ENCODE results near the gene ENAM.

The ENAM gene, protein sequence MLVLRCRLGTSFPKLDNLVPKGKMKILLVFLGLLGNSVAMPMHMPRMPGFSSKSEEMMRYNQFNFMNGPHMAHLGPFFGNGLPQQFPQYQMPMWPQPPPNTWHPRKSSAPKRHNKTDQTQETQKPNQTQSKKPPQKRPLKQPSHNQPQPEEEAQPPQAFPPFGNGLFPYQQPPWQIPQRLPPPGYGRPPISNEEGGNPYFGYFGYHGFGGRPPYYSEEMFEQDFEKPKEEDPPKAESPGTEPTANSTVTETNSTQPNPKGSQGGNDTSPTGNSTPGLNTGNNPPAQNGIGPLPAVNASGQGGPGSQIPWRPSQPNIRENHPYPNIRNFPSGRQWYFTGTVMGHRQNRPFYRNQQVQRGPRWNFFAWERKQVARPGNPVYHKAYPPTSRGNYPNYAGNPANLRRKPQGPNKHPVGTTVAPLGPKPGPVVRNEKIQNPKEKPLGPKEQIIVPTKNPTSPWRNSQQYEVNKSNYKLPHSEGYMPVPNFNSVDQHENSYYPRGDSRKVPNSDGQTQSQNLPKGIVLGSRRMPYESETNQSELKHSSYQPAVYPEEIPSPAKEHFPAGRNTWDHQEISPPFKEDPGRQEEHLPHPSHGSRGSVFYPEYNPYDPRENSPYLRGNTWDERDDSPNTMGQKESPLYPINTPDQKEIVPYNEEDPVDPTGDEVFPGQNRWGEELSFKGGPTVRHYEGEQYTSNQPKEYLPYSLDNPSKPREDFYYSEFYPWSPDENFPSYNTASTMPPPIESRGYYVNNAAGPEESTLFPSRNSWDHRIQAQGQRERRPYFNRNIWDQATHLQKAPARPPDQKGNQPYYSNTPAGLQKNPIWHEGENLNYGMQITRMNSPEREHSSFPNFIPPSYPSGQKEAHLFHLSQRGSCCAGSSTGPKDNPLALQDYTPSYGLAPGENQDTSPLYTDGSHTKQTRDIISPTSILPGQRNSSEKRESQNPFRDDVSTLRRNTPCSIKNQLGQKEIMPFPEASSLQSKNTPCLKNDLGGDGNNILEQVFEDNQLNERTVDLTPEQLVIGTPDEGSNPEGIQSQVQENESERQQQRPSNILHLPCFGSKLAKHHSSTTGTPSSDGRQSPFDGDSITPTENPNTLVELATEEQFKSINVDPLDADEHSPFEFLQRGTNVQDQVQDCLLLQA

DNA sequence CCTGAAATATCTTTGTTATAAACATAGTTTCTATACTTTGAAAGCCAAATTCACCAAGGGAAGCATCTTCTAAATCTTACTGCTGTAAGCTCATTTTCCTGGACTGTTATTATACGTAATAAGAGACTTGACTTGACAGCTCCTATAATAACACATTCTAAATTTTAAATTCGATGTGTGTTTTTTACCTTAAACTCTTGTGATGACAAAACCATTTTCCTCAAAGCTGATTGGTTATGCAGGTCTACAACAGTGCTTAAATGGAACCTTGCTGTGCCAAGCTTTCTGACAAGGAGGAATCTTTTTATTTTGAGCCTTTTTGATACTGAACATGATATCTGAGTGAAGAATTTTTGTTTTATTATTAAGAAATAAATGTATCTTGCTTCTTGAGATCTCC is at the start of gene ENAM:
Gene ENAM (plus strand): TSS at position 301 of the 400 bp plus-strand sequence. CDS start 757 bp downstream, outside the sequence.
- DNase-seq, result no peak

DNA sequence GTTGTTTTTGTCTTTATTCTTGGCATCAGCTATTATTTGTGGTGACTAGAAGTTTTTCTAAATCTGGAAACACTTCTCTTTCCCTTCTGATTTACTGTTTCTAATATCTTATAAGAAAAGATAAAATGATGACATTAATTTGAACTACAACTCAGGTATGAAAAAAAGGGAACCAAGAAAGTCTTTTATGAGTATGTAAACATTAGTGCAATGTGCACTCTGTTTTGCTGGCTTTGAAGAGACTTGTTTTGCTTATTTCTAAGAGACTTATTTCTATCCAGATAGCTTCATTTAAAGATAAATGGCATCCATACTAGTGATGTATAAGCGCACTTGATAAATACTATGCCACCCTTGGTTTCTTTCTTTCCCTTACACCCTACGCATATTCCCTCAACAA is 46.6 kb upstream of the ENAM start:
- DNase-seq, result no peak

DNA sequence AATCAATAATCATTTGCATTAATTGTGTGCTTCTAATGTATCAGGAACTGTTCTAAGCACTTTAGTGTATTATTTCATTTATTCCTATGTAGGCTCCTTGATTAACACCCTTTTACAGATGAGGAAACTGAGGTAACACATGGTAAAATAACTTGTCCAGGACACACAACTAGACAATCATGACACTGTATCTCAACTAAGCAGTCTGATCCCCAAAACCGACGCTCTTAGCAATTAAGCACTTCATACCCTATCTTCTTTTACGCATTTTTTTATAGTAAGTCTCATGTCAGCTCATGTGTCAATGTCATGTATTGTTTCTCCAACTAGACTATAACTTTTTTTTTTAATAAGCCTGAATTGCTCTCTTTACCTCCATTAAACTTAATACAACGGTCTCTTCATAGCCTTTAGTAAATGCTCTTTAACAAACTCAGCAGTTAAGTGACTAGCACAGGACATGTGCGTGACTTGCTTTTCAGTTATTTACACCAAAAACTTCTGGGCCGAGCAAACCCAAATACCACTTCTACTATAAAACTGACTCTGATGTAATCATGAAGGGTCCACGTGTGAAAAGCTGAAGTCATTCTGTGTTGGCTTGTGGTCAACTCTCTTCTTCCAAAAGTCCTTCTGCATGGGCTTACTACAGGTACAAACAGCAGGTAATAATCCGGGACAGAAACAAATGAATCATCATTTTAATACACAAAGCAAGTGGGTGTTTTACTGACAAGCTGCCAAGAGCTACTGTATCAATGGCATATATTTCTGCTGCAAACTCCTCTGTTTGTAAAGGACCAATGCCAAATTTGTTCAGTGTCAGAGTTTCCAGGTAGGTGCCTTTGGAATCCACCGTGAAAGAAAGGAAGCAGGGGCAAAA is 44.4 kb upstream of the ENAM start:
- DNase-seq, result no peak

- DNase-seq, result no peak
Measured at GRCh38 chr4:70586841-70587240, 41.7 kb upstream of the ENAM start.

GRCh38 chr4:70589785-70590184 is 38.8 kb upstream of the ENAM start:
- no peak for DNase-seq

- no peak for DNase-seq
Measured at GRCh38 chr4:70591955-70592582, 36.5 kb upstream of the ENAM start, which contains the start of gene AMBN. TSS of gene AMBN (plus strand) at chr4:70592256. CDS start at chr4:70592359, 103 bp downstream.

DNA sequence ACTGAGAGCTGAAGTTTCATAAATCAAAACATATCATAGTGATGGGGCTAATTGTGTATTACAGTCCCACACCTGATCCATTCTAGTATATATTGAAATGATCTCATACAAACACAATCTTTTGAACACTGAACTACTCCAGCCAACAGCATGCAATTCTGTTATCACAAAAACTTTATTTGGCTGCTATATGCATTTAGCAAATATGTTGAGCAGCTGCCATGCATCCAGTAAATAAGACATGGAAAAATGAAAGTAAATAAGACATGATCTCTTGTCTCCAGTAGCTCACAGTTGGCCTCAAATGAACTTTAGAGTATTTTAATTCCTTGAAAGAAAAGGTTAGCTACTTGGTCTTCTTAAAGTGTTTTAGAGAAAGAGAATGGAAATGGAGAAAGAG is 34.3 kb upstream of the ENAM start:
- DNase-seq, result no peak

DNA sequence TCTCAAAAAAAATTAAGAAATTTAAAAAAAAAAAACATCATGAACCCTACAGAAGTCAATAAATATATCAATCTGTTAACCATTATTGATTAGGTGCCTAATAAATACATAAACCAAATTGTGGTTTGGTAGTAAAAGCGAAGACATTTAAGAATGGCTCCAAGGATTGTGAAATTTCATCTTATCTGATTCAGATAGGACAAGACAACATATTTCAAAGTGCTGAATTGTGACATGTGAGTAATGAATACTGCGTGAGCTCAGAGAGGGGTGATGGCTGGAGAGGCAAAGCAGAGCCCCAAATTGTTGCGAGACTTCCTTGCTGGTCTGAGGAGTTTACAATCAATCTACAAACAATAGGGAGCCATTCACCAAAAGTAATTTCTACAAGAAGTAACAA is 28.2 kb upstream of the ENAM start:
- no peak for DNase-seq

DNA sequence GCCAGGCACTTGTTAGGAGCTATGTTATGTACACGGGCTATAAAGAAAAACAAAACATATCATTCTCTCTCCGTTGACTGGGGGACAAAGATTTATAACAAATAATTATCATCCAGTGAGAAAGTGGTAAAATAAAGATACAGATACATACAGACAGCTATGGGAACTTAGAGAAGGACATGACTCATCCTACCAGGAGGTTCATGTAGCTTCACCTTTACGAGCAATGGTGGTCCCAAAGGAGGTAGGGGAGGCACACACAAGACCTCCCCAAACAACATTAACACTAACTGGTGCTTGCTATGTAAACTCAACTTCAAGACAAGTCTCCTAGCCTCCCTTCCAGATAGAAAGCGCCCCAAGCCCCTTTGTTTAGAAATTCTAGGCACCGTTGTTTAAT is 27.6 kb upstream of the ENAM start:
- DNase-seq, result no peak

DNA sequence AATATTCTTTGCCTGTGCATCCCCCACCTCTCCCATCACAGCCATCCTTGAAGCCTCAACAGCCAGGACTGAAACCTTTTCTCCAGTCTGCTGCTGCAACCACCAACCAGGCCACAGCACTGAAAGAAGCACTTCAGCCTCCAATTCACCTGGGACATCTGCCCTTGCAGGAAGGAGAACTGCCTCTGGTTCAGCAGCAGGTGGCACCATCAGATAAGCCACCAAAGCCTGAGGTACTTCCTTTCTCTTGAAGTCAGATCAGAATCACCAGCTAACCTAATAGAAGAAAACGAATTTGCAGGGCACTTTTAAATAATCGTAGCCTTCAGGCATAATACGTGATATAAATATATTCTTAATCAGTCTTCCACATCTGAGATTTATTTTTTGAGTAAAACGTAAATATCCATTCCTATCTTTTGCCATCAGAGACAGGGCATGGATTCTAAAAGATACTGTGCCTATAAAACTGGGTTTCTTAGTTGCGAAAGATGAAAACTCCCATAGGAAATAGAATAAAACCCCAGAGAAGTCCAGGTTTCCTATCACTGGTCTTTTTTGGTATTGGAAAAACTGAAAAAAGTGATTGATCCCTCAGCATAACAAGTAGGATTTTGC is 27.0 kb upstream of the ENAM start:
- DNase-seq, result peak; percentile 66

DNA sequence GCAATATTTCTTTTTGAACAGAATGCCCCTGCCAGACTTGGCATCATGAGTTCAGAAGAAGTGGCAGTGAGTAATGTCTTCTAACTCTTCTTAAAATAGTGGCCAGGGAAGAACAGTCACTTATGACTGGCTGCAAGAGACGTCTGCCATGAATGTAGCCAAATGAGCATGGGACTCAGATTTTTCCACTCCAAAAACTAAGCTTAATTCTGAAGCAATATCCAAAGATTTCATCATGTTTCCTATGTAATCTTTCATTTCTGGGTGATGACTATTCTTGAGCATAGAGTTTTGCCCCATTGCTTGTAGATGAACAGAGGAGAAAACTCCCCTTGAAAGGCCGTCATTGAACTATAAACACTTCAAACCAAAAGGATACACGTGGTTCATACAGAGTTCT is 24.7 kb upstream of the ENAM start:
- DNase-seq, result peak; percentile 18

DNA sequence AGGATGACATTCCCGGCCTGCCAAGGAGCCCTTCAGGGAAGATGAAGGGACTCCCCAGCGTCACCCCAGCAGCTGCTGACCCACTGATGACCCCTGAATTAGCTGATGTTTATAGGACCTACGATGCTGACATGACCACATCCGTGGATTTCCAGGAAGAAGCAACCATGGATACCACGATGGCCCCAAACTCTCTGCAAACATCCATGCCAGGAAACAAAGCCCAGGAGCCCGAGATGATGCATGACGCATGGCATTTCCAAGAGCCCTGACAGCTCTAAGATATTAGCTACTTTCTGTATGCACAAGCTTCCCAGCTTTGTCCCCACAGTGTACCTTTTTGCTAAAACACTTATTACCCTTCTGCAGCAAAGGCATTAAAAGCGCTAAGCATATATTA is 22.1 kb upstream of the ENAM start:
- no peak for DNase-seq

- no peak for DNase-seq
Measured at GRCh38 chr4:70607334-70607853, 21.1 kb upstream of the ENAM start.

DNA sequence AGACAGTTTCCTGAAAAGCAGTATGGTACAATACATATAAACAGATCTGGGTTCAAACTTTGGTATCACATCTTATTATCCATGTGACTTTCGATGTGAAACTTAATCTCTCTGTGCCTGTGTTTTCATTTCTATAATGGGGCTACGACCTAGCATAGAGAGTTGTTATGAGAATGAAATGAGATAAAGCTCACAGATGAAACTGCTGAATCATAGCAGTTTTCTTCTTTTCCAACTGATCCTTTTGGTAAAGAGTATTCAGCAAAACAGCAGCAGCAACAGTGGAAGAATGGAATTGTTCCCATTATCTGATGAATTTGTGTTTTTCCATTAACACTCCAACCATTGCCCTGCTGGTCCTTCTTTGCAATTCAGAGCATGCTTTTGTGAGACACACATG is 20.2 kb upstream of the ENAM start:
- DNase-seq, result no peak

DNA sequence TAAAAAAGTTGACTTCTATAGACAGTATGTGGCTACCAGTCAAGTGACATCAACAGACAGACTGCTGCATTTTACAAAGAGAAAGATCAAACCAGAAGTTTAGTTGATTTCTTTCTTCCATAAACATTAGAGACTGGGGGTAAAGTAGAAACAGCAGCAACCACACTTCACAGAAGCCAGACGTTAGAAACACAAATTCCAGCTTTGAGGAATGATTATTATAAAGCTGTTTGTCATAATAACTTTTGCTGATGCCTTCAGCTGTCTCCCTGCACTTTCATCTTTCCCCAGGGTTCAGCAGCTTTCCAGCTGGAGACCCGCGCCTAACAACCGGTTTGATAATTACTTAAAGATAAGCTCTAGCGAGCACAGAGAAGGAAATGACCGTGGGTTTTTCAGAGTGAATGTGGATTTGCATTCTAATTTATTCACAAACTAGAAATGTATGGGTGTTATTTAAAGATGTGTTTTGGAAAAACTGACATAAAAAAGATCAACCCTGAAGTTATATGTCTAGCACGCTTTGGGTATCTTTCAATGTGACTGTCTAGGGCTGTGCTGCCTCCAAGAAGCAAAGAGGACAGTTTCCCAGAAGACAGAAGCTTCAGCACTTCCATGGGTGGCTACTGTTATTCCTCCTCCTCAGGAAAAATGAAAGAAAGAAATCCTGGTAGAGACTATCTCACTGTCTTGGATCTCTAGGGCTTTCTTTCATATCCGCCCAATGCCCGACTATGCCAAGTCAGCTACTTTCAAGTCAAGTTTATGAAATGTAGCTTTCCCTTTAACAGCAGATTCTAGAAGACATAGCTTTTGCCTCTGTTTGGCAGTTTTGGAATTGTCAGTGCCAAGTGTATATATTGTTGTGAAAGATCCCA is 15.0 kb upstream of the ENAM start:
- no peak for DNase-seq

- DNase-seq, result no peak
Measured at GRCh38 chr4:70614184-70614555, 14.4 kb upstream of the ENAM start.

DNA sequence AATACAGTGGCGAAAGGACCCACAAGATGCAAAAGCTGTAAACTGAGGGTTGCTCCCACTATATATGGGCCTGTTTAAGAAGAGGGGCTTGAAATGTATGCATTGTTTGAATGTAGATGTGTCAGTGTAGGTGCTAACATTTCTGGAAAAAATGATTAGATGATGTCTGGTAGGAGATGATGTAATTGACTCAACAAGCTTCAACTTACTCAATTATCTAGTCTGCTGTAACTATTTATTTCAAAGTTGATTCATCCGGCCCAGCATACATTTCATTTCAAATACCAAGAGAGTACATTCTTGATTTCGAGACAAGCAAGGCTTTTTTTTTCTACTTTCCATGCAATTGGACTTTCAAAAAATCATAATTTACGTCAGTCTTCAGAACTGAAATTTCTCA is 9.3 kb upstream of the ENAM start:
- DNase-seq, result no peak

- DNase-seq, result no peak
Measured at GRCh38 chr4:70619778-70620177, 8.8 kb upstream of the ENAM start.

DNA sequence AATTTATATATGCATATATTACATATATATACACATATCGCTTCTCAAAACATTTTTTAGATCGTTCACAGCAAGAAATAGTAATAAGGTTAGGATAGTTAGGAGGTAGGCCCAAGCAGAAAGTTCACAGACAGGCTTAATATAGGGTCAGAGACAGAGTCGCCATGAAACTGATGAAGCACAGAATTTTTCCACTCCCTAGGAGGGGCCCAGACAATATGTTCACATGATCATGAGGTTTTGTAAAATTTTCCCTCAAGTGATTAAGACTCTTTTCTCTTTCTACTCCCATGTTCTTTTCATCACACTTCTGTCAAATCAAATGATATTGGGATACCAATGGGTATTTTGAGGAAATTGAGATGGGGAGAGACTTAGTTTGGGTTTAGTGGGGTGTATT is 5.2 kb upstream of the ENAM start:
- DNase-seq, result no peak

DNA sequence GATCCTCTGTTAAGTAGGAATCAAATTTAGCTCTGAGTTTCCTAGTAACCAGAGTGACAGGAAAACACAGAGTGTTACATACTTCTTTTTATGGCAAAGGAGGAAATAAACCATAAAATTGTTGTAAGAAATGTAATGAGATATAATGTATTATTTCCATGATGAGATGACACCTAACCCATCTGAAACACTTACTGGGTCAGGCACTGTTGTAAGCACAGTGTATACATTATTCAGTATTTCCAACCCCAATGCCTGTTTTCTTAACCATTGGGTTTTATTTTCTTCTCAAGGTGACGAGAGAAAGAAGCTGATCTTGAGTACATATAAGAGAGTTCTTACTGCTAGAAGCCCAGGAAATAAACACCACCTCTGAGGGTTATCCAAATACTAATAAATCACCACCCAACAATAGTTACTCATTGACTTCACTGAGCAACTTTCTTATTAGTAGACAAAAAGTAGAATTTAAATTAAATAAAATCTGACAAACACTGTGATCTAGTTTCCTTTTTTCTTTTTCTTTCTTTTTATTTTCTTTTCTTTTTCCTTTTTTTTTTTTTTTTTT is 4.2 kb upstream of the ENAM start:
- DNase-seq, result no peak

Measured in fibroblast of skin of right quadriceps (primary cell).